ENCODE data around the gene IDUA. TPM values are rescaled to one million over a fixed set of nuclear protein-coding genes. Genes with fewer than 3 reads are reported as not detected.

Gene IDUA
- total RNA-seq, 1 experiment from 2014 or later: 35.0 TPM

DNA sequence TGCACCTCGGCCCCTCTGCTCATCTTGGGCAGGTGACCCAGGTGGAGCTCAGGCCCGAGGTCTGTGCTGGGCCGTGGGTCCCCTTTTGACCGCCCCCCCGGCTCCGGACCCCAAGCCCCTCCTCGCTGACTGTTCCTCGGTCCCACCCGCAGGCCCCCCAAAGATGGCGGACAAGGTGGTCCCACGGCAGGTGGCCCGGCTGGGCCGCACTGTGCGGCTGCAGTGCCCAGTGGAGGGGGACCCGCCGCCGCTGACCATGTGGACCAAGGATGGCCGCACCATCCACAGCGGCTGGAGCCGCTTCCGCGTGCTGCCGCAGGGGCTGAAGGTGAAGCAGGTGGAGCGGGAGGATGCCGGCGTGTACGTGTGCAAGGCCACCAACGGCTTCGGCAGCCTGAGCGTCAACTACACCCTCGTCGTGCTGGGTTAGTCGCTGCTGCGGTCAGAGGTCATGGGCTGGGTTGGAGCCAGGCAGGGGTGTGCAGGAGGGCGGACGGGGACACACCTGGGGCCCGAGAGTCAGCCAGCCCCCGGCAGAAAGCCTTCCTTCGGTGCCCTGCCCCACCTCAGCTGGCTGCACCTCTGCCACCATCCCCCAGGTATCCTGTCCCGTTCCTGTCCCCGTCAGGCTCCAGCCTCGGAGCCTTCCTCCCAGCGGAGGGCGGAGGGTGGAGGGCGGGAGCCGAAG, 35.4 kb downstream of the IDUA start:
- H3K4me3 Mint-ChIP-seq (ENCODE audit: unreplicated experiment): no peak overlapping the region
- no TSS peak for BruUV-seq (replicated peaks)
- ChIA-PET POLR2A (no interaction called here), CTCF (no interaction called here)
- H3K36me3 Mint-ChIP-seq (ENCODE audit: insufficient read depth, unreplicated experiment): peaks cover 25% of the 10 kb centered on the region
- no peaks in the 10 kb centered on the region for H3K9me3 Mint-ChIP-seq (ENCODE audit: unreplicated experiment)
- no peaks in the 10 kb centered on the region for H3K27me3 Mint-ChIP-seq (ENCODE audit: insufficient read depth, unreplicated experiment)
- H3K4me1 Mint-ChIP-seq (ENCODE audit: insufficient read depth, unreplicated experiment): no peaks in the 10 kb centered on the region
- no peak for DNase-seq (ENCODE audit: unreplicated experiment)
- TF ChIP-seq, protein P1, sequence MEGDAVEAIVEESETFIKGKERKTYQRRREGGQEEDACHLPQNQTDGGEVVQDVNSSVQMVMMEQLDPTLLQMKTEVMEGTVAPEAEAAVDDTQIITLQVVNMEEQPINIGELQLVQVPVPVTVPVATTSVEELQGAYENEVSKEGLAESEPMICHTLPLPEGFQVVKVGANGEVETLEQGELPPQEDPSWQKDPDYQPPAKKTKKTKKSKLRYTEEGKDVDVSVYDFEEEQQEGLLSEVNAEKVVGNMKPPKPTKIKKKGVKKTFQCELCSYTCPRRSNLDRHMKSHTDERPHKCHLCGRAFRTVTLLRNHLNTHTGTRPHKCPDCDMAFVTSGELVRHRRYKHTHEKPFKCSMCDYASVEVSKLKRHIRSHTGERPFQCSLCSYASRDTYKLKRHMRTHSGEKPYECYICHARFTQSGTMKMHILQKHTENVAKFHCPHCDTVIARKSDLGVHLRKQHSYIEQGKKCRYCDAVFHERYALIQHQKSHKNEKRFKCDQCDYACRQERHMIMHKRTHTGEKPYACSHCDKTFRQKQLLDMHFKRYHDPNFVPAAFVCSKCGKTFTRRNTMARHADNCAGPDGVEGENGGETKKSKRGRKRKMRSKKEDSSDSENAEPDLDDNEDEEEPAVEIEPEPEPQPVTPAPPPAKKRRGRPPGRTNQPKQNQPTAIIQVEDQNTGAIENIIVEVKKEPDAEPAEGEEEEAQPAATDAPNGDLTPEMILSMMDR (IDR thresholded peaks at IDR 0.05; ENCODE audit: unreplicated experiment): no peak
- intact Hi-C loops (cut with micrococcal nuclease): no loop called here
- no peak overlapping the region for H3K27ac Mint-ChIP-seq (ENCODE audit: low read depth, unreplicated experiment)

DNA sequence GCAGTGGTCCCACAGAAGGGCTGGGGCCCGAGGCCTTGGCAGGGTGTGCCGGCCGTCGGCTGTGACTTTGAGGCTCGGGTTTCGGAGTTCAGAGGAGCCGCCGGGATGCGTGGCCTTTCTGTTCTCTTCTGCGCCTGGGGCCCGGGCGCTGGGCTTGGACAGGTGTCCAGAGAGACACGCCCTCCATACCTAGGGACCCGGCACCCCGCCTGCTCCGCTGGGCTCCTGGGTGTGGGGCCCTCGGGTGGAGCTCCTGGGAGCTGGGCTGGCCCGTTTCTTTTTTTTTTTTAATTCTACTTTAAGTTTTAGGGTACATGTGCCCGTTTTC, 35.9 kb downstream of the IDUA start:
- no peaks in the 10 kb centered on the region for H3K9me3 Mint-ChIP-seq (ENCODE audit: unreplicated experiment)
- H3K27ac Mint-ChIP-seq (ENCODE audit: low read depth, unreplicated experiment): no peak overlapping the region
- ChIA-PET POLR2A (no interaction called here), CTCF (no interaction called here)
- peaks cover 20% of the 10 kb centered on the region for H3K36me3 Mint-ChIP-seq (ENCODE audit: insufficient read depth, unreplicated experiment)
- intact Hi-C loops (cut with micrococcal nuclease): no loop called here
- TF ChIP-seq, protein P1 (IDR thresholded peaks at IDR 0.05; ENCODE audit: unreplicated experiment): no peak
- H3K4me1 Mint-ChIP-seq (ENCODE audit: insufficient read depth, unreplicated experiment): no peaks in the 10 kb centered on the region
- H3K4me3 Mint-ChIP-seq (ENCODE audit: unreplicated experiment): no peak overlapping the region
- no TSS peak for BruUV-seq (replicated peaks)
- no peaks in the 10 kb centered on the region for H3K27me3 Mint-ChIP-seq (ENCODE audit: insufficient read depth, unreplicated experiment)
- no peak for DNase-seq (ENCODE audit: unreplicated experiment)

DNA sequence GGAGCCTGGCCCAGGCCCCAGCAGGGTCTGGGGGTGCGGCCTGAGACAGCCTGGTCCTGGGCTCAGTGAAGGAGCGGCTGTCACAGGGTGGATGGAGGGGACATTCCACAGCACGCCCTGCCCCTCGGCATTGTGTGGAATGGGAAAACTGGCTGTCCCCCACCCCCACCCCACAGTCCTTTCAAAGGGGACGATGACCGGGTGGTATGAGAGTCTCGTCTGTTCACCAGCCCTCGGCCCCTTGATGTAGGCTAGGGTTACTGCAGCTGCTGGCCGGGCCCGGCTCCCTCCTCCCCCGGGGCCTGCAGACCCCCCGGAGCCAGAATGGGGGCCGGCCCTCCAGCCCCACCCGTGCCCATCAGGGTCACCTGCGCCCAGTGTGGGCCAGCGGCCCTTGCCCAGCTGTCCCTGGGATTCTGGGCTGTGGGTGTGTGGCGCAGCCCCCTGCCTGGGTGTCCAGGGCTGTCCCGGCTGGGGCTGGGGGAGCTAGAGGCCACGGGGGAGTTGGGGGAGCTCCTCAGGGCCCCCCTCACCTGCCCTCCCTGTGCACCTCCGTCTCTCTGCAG, 36.3 kb downstream of the IDUA start:
- ChIA-PET CTCF (no interaction called here), POLR2A (no interaction called here)
- DNase-seq (ENCODE audit: unreplicated experiment): no peak
- intact Hi-C loops (cut with micrococcal nuclease): no loop called here
- Mint-ChIP-seq H3K27me3 (ENCODE audit: insufficient read depth, unreplicated experiment) (no peaks in the 10 kb centered on the region), H3K9me3 (ENCODE audit: unreplicated experiment) (no peaks in the 10 kb centered on the region), H3K4me3 (ENCODE audit: unreplicated experiment) (no peak overlapping the region), H3K4me1 (ENCODE audit: insufficient read depth, unreplicated experiment) (no peaks in the 10 kb centered on the region), H3K36me3 (ENCODE audit: insufficient read depth, unreplicated experiment) (peaks cover 19% of the 10 kb centered on the region), H3K27ac (ENCODE audit: low read depth, unreplicated experiment) (no peak overlapping the region)
- TF ChIP-seq, protein P1 (IDR thresholded peaks at IDR 0.05; ENCODE audit: unreplicated experiment): no peak
- no TSS peak for BruUV-seq (replicated peaks)

DNA sequence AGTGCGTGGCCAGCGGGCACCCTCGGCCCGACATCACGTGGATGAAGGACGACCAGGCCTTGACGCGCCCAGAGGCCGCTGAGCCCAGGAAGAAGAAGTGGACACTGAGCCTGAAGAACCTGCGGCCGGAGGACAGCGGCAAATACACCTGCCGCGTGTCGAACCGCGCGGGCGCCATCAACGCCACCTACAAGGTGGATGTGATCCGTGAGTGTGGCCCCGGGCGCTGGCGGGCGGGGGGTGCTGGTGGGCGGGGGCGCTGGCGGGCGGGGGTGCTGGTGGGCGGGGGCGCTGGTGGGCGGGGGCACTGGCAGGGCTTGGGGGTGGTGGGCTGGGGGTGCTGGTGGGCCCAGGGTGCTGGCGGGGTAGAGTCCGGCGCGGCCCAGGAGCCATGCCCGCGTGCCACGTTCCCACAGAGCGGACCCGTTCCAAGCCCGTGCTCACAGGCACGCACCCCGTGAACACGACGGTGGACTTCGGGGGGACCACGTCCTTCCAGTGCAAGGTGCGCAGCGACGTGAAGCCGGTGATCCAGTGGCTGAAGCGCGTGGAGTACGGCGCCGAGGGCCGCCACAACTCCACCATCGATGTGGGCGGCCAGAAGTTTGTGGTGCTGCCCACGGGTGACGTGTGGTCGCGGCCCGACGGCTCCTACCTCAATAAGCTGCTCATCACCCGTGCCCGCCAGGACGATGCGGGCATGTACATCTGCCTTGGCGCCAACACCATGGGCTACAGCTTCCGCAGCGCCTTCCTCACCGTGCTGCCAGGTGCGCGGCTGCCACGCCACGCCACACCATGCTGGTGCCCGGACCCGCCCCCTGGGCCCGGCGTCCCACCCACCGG, 37.3 kb downstream of the IDUA start:
- ChIA-PET POLR2A (no interaction called here), CTCF (no interaction called here)
- TF ChIP-seq, protein P1 (IDR thresholded peaks at IDR 0.05; ENCODE audit: unreplicated experiment): no peak
- BruUV-seq (replicated peaks): no TSS peak
- Mint-ChIP-seq H3K27me3 (ENCODE audit: insufficient read depth, unreplicated experiment) (no peaks in the 10 kb centered on the region), H3K36me3 (ENCODE audit: insufficient read depth, unreplicated experiment) (peaks cover 20% of the 10 kb centered on the region), H3K4me3 (ENCODE audit: unreplicated experiment) (no peak overlapping the region), H3K27ac (ENCODE audit: low read depth, unreplicated experiment) (no peak overlapping the region), H3K9me3 (ENCODE audit: unreplicated experiment) (no peaks in the 10 kb centered on the region), H3K4me1 (ENCODE audit: insufficient read depth, unreplicated experiment) (no peaks in the 10 kb centered on the region)
- DNase-seq (ENCODE audit: unreplicated experiment): no peak
- intact Hi-C loops (cut with micrococcal nuclease): no loop called here

All from MCF 10A (cell line).